GM18520 (cell line): Measurements from ENCODE around the gene SEZ6L2.
"Not testable (repeated sequence)": the region's sequence is repeated elsewhere in the genome, so short reads cannot be mapped to it uniquely, and the experiment has no call there.

Experiments used
- ATAC-seq: cut with Tn5 transposase; IDR thresholded peaks from one replicate; pipeline ENCODE4 v1.9.1; 2021; ENCODE audit not compliant: unreplicated experiment

SEZ6L2 gene

DNA sequence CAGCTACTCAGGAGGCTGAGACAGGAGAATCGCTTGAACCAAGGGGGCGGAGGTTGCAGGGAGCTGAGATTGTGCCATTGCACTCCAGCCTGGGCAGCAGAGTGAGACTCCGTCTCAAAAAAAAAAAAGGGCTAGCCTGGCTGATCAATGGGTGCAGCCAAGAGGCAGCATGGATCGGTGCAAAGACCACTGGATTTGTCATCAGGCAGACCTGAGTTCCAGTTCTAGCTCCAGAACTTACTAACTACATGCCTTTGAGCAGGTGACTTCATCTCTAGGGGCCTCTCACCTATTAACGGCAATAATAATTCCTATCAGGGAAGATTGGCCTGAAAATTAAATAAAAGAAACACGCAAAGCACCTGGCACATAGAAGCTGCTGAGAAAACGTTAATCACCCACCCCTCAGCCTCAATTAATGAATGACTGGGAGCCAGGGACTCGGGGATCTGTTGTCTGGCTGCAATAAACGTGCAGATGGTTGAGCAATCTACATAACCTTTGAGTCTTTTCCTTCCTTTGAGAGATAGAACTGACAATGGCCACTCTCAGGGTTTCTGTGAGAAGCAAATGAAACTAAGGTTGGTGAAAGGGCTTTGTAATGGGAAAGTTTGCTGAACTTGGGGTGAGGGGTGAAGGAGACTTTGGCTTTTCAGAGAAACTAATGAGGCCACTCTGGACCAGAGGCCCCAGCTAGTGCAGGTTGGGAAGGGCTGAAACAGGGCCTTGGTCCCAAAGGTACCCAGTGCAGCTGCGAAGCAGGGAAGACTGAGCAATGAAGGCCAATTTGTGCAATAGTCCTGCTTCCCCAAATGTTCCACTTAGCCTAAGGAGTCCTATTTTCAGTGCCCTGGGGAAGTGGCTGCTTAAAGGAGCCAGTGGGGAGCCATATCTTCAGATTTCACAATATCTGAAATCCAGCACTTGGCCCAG lies 7.6 kb downstream of the SEZ6L2 start:
- ATAC-seq = no peak

GRCh38 chr16:29889372-29889771 lies 10.0 kb downstream of the SEZ6L2 start:
- ATAC-seq = not testable (repeated sequence)

DNA sequence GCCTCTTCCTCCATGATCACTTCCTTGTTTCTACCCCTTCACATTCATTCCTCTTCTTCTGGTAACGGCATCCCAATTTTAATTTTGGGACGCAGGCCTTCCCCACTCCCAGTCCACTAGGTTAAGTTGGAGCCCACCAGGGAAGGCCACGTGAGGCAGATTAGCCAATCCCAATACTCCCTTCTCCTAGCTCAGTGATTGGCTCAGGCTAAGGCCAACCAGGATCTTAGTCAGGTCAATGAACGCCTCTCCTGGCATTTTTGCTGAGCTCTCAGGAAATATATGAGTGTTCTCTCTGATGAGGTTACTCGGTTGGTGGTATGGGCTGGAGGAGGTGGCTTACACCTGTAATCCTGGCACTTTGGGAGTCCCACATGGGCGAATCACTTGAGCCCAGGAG lies 15.4 kb downstream of the SEZ6L2 start:
- ATAC-seq = no peak

- no peak for ATAC-seq
Measured at GRCh38 chr16:29881050-29881449, 18.3 kb downstream of the SEZ6L2 start.

- no peak for ATAC-seq
Measured at GRCh38 chr16:29878172-29878571, 21.2 kb downstream of the SEZ6L2 start.

- ATAC-seq = no peak
Measured at GRCh38 chr16:29877266-29877961, 21.9 kb downstream of the SEZ6L2 start.

DNA sequence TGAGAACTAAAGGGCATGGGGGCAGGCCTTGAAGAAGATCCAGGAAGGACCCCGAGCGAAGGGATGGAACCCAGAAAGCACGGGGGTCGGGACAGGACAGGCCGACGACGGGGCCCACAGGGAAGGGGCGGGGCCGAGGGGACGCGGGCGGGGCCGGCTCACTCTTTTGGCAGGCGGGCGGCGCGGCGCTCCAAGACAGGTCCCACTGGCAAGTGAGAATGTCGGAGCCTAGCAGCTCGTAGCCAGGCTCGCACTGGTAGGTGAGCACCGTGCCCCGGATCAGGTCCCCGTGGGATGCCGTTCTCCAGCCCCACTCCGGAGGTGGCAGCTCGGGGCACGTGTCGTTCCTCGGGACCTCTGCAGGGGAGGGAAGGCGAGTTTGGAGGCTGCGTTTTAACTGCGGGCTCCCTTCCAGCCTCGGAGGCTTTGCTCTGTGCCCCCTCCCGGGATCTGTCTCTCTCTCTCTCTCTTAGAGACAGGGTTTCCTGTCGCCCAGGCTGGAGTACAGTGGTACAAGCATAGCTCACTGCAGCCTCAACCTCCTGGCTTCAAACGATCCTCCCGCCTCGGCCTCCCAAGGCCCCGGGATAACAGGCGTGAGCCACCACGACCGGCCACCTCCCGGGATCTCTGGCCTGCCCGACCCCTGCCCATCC lies 22.6 kb downstream of the SEZ6L2 start:
- ATAC-seq = no peak

DNA sequence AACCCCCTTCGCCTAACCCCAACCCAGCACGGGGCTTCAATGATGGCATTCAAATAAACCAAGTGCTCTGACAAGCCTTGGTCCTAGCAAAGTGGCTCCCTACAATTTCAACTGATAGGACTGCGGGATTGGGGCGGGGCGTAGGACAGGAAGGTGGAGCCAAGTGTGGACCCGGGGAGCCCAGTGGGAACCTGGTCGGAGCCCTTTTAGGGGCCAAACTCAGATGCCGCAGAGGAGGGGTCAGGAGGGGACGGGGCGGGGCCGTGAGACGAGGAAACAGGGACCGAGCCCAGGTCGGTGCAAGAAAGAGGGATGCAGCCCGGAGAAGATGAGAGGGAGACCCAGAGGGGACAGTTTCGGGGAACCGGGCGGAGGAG lies 23.1 kb downstream of the SEZ6L2 start:
- ATAC-seq = no peak

DNA sequence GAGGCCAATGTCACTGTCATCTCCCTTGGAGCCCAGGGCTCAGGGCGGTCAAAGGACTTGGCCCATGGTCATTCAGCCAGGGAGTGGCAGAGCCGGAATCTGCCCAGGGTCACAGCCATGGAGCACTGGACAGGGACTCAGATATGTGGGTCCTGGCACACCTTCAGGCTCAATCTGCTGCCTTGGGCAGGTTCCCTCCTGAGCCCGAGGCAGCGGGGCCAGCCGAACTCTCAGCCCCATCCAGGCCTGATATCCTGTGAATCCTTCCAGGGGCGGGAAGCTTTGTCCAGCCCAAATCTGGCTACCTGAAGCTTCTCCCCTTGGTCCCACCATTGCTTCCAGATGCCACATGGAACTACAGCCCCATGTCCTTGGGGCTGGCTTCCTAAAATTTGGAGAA lies 24.1 kb downstream of the SEZ6L2 start:
- no peak for ATAC-seq

GRCh38 chr16:29873319-29873718 lies 26.0 kb downstream of the SEZ6L2 start:
- ATAC-seq = no peak

GRCh38 chr16:29871822-29872546 lies 27.4 kb downstream of the SEZ6L2 start:
- ATAC-seq = no peak

- not testable (repeated sequence) for ATAC-seq
Measured at GRCh38 chr16:29869067-29869466, 30.3 kb downstream of the SEZ6L2 start.

DNA sequence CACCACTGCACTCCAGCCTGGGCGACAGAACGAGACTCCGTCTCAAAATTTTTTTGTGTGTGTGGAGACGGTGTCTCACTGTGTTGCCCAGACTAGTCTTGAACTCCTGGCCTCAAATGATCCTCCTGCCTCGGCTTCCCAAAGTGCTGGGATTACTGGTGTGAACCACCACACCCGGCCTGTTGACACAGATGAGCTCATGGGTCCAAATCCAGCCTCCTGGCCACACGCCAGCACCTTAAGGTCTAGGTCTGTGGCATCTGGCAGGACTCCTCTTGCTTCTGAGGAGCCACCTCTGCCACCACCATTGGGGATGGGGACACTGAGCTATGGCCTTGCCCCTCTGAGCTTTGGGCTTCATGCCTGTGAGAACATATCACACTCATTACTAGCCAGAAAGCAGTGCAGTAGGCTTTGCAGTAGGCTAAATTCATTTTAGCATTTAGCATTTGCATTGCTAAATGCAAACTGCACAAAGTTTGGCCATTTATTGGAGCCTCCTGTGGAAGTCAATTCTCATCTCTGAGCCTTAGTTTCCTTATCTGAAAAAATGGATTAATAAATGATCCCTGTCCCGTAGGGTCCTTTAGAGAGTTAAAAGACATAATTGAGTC lies 30.8 kb downstream of the SEZ6L2 start:
- no peak for ATAC-seq

DNA sequence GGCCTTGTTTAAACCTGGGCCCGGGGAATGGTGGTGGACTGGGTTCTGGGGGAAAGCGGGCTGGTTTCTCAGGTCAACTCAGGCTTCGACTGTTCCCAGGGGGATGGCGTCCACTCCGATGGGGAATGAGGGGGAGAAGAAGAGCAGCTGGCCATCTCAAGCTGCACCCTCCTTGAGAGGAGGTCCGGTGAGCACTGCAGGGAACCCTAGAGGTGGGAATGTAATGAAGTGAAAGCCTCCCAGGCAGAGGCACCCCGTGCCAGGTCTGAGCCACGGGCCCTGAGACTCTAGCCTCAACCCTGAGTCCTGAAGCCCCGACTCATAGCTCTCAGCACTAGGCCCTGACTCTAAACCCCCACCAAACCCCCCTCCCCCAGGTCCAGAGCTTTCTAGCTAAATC lies 35.1 kb downstream of the SEZ6L2 start:
- no peak for ATAC-seq

- no peak for ATAC-seq
Measured at GRCh38 chr16:29863669-29863984, 35.7 kb downstream of the SEZ6L2 start.

GRCh38 chr16:29862884-29863668 lies 36.3 kb downstream of the SEZ6L2 start, which contains the start of gene CDIPT:
TSS of gene CDIPT (minus strand) at chr16:29863226. CDS start at chr16:29862857, 369 bp downstream.
- peak; percentile 72 for ATAC-seq

DNA sequence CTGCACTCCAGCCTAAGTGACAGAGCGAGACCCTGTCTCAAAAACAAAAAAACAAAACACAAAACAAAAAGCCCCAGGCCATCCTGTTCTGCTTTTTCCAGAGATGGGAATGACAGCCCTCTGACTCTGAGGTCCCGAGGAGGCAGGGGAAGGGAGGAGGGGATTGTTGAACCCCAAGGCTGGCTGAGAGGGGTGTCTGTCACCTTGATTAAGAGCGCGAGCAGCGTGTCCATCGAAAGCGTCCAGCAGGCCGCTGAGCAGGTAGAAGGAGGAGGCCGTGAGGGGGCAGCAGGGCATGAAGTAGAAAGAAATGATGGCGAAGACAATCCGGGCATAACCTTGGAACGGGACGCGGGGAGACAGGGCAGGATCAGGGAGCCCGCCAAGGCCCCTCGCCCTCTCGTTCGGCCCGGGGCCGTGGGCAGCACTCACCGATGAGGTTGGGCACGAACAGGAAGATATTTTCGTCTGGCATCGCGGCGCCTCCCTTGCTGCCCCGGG lies 36.9 kb downstream of the SEZ6L2 start:
- peak; percentile 6 for ATAC-seq

DNA sequence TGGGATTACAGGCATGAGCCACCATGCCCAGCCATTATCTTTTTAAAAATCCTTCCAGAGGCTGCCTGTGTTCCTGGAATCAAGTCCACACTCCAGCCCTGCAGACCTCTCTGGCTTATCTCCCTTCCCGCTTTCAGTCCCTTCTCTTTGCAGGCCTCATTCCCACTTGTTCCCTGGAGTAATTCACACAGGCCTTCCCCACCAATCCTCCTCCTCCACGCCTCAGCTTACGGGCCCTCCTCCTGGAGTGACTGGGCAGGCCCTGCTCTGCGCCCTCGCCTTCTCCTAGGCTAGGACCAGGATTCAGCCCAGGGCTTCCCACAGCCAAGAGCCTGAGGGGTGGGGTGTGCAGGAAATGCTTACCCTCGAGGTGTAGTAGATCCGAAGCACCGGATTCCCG lies 39.1 kb downstream of the SEZ6L2 start:
- no peak for ATAC-seq

- ATAC-seq = no peak
Measured at GRCh38 chr16:29858974-29859373, 40.4 kb downstream of the SEZ6L2 start.
